IMR-90 (cell line): ENCODE results near the gene GPSM1. TPM values are rescaled to one million over a fixed set of nuclear protein-coding genes. Genes with fewer than 3 reads are reported as not detected.
A peak's percentile ranks its signal among the peaks of the same experiment; 100 is the strongest.

Experiments used
- USF2 ChIP-seq: fragments of 150-350 bp; IDR thresholded peaks from 2 replicates; pipeline ENCODE4 v1.6.1; 2017; ENCODE audit warnings: mild to moderate bottlenecking, antibody characterized with exemption, low read length, low read depth
- polyA plus RNA-seq, 3 experiments: library from polyadenylated mRNA; depleted of rRNA; stranded (reverse); fragments of >200 nt; gene quantifications; 2 replicates each; pipeline ENCODE4 v1.2.3, GENCODE V29; 2012; ENCODE audit warnings: low replicate concordance in 1 of 3
- total RNA-seq: library from RNA; depleted of rRNA; stranded (reverse); fragments of >200 nt; gene quantifications from 2 replicates; pipeline ENCODE4 v1.2.3, GENCODE V29; 2012

Gene GPSM1
- total and polyA plus RNA-seq, 2 of the 4 experiments (the other 2 are of a cell fraction): 28.7 to 71.2 TPM

GRCh38 chr9:136363106-136363948 is 36.0 kb downstream of the GPSM1 start, which contains the start of gene DNLZ (continued):
- TF ChIP-seq USF2: peak; percentile 55; the same call in 1 of the 2 replicates
